Fibroblast of mammary gland (primary cell): Measurements from ENCODE around the gene NXNL2.

ENCODE experiments used
- DNase-seq: peaks from one replicate; pipeline ENCODE4 v3.0.0-alpha.2; 2010; ENCODE audit warnings: low read depth
- H3K4me3 ChIP-seq: 2 replicates; pipeline ENCODE4 v1.5.1; 2011; ENCODE audit warnings: low read depth, mild to moderate bottlenecking, low read length, moderate library complexity; ENCODE audit not compliant: control insufficient read depth
- CTCF ChIP-seq: conservative IDR thresholded peaks from 2 replicates; pipeline ENCODE4 v1.5.1; 2011; ENCODE audit warnings: low read depth, low read length, inconsistent platforms; ENCODE audit not compliant: control insufficient read depth, insufficient read depth

NXNL2 gene

GRCh38 chr9:88537761-88538091 lies 2.7 kb downstream of the NXNL2 start:
- DNase-seq = peak; percentile 85
- TF ChIP-seq CTCF = no peak
- no peak overlapping the region for H3K4me3 ChIP-seq

- TF ChIP-seq CTCF = no peak
- H3K4me3 ChIP-seq = no peak overlapping the region
- DNase-seq = peak; percentile 21
These were observed 3.5 kb downstream of the NXNL2 start for GRCh38 chr9:88538311-88539085.

GRCh38 chr9:88539246-88539645 lies 4.3 kb downstream of the NXNL2 start:
- TF ChIP-seq CTCF = no peak
- no peak overlapping the region for H3K4me3 ChIP-seq
- no peak for DNase-seq

- DNase-seq = no peak
- H3K4me3 ChIP-seq = no peak overlapping the region
- no peak for TF ChIP-seq CTCF
These were observed 5.3 kb downstream of the NXNL2 start for GRCh38 chr9:88540251-88540763.

GRCh38 chr9:88544245-88544644 lies 9.3 kb downstream of the NXNL2 start:
- H3K4me3 ChIP-seq = no peak overlapping the region
- peak; percentile 37 for DNase-seq
- TF ChIP-seq CTCF = no peak

GRCh38 chr9:88551546-88552137 lies 16.7 kb downstream of the NXNL2 start:
- DNase-seq = no peak
- no peak overlapping the region for H3K4me3 ChIP-seq
- no peak for TF ChIP-seq CTCF
